HG03139 (cell line): Measurements from ENCODE around the gene NKAIN4.
"Not testable (repeated sequence)": the region's sequence is repeated elsewhere in the genome, so short reads cannot be mapped to it uniquely, and the experiment has no call there.

ENCODE experiments used
- ATAC-seq: cut with Tn5 transposase; IDR thresholded peaks from one replicate; pipeline ENCODE4 v1.9.1; 2021; ENCODE audit not compliant: unreplicated experiment

The NKAIN4 gene

DNA sequence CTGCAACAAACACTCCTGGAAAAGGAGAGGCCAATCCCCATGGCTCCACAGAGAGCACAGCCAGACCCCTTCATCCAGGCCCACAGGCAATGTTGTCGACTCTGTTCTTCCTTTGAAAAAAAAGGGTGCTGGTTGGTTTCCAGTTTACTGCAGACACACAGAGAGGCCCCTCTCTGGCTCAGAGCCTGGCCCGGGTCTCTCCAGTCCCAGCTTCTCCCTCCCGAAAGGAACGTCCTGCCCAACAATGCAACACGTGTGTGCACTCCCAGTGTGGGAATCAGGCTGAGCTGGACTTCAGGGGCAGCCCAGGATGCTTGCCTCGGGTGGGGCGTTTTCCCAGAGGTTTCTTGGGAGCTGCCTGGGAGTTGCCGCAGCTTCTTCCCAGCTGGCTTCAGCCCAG, 4.5 kb upstream of the NKAIN4 start:
- ATAC-seq: no peak

DNA sequence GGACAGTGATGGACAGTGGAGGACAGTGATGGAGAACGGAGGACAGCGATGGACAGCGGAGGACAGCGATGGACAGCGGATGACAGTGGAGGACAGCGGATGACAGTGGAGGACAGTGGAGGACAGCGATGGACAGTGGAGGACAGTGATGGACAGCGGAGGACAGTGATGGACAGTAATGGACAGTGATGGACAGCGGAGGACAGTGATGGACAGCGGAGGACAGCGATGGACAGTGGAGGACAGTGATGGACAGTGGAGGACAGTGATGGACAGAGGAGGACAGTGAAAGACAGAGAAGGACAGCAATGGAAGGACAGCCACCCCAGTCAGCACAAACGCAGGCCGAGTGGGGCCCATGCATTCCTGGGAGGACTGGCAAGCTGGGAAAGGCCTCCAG, 3.4 kb upstream of the NKAIN4 start:
- no peak for ATAC-seq

DNA sequence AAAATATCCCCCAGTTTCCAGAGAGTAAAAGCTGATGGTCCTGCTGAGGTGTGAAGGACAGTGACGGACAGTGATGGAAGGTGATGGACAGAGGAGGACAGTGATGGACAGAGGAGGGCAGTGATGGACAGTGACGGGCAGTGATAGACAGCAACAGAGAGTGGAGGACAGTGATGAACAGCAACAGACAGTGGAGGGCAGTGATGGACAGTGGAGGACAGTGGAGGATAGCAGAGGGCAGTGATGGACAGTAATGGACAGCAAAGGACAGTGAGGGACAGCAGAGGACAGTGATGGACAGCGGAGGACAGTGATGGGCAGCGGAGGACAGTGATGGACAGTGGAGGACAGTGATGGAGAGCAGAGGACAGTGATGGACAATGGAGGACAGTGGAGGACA, 2.7 kb upstream of the NKAIN4 start:
- ATAC-seq: no peak

DNA sequence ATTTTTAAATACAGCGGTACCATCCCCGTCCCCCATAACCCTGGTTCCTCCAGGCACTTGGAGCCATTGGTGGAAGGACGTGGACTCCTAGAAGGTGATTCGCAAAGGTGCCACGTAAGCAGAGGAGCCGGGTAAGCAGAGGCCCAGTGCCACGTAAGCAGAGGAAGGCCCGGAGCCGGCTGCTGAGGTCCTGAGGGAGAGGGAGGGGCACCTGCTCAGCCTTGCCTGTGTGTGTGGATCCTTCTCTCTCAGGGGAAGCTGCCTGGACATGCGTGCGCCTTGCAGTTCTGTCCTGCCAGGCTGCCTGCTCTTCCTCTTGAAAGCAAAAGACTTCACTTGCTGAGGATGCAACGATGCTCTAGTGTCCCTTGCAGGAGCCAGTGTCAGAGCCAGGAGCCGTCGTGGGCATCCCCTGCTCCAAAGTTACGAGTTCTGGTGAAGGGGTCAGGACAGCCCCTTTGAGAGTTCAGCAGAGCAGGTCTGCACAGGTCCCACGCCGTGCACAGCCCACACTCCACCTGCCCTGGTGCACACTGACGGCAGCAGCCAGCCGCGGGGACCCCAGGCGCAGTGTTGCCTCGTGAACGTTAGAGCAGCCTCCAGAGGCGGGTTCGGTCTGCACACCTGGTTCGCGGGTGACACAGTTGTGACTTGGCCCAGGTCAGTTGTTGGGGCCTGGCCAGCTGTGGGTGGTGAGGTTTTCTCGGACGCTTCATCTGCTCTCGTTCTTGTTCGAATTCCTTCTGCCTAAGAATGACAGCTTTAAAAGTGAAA, 1.9 kb upstream of the NKAIN4 start:
- ATAC-seq: no peak

DNA sequence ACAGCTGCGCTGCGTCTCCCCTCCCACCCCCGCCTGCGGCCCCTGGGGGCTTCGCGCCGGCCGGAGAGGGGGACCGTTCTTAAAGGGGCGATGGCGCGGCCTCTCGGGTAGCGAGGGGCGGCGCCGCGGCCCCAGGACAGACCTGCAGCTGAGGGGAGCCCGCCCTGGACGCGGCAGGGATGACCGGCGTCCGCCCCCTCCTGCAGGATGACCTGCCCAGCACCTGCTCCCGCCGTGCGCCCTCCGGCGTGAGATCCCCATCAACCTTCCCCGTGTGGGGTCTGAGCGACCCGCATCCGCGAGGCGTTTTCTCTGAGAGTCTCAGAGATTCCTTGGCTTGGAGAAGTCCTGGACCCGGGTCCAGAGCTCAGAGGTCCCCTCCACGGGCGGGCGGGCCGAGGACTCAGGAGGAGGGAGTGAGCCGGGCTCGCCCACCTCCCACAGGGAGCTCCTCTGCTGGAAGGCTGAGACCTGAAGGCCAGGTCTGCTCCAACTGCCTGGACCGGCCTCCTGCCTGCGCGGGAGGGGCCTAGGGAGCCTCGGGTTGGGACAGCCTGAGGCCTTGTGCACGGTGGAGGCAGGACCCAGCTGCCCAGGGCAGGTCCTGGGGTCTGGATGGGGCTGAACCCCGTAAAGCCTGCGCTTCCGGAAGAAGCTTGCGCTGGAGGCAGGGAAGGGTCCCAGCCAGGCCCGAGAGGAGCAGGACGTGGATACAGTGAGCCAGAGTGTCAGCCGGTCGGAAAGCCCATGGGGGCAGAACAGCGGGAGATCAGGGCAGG, 532 bp upstream of the NKAIN4 start:
- ATAC-seq: no peak

DNA sequence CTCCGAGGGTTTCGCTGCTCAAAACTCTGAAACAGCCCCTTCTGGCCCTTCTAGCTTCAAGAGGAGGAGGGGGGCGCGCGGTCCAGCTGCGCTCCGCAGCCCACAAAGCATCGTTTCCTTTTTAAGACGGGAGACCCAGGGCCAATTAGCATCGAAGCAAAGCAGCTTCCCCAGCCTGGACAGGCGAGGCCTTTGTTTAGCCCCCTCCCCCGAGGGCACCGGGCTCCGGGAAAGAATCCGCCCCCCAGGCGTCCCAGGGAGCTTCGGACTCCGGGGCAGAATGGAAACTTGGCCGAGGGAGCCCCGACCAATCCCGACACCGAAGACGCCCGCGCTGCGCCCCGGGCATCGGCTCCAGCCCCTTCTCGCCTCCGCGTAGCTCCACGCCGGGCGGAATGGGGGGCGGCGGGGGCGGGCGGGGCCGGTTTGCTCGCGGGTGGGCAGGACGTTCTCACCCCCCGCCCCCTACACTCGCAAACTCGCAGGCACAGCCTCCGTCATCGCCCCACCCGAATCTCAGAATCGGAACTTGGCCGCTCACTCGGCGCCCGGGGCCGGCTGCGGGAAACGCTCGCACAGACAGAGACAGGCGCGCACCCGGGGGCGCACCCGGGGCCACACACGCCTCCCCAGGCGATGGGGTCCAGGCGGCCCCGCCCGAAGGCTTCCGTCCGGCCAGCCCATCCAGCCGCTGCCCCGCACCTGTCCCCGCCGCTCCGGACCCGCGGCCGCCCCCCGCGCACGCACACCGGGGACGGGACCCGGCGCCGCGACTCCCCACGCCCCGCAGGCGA, 628 bp downstream of the NKAIN4 start:
- no peak for ATAC-seq

DNA sequence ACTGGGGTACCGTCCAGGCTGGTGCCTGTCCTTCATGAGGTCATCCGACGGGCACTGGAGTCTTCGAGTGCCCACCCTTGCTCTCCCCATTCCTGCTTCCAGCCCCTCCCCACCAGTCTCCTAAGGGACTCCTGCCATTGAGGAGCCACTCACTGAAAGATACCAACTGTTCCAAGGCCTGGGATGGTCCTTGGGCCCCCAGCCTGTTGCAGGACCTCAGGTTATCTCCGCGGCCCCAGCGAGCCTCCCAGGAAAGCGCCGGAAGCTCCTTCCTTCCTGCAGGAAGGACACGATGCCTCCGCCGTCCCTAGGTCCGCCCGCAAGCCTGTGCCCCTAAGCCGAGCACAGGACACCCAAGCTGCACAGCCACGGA, 1.2 kb downstream of the NKAIN4 start:
- no peak for ATAC-seq

DNA sequence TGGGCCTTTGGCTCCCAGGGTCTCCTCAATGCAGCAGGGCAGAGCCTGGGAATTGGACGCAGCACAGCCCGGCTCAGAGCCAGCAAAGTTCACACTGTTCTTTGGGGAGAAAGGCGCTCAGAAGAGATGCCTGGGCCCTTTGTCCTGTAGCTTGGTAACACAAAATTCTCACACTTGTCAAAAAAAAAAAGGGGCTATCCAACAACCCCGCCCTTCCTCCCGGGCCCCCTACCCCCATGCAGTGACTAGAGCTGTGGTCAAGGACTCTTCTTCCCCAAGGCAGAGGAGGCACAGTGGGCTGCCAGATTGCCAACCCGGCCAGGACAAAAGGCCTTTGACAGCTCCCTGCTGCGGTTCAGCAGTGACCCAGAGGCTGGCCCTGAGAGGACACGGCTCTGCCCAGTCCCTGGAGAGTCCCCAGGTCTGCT, 2.0 kb downstream of the NKAIN4 start:
- no peak for ATAC-seq

DNA sequence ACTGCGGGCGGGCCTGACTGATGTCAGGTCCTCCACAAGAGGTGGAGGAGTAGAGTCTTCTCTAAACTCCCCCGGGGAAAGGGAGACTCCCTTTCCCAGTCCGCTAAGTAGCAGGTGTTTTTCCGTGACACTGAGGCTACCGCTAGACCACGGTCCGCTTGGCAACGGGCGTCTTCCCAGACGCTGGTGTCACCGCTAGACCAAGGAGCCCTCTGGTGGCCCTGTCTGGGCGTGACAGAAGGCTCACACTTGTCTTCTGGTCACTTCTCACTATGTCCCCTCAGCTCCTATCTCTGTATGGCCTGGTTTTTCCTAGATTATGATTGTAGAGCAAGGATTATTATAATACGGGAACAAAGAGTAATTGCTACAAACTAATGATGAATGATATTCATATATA, 2.9 kb downstream of the NKAIN4 start:
- ATAC-seq: not testable (repeated sequence)

DNA sequence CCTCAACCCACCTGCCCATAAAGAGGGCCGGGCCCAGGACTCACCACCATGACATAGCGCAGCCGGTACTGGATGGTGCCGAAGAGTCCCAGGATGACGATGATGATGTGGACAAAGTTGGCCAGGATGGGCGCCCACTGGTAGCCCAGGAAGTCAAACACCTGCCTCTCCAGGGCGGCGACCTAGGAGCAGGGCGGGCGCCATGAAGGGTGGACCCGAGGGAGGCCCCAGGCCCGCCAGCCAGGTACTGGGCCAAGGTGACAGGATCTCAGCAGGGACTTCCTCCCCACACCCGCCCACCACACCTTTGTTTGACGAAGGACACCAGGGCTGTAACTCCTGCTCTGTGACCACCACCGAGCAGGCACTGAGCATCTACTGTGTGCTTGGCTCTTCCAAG, 4.4 kb downstream of the NKAIN4 start:
- no peak for ATAC-seq

DNA sequence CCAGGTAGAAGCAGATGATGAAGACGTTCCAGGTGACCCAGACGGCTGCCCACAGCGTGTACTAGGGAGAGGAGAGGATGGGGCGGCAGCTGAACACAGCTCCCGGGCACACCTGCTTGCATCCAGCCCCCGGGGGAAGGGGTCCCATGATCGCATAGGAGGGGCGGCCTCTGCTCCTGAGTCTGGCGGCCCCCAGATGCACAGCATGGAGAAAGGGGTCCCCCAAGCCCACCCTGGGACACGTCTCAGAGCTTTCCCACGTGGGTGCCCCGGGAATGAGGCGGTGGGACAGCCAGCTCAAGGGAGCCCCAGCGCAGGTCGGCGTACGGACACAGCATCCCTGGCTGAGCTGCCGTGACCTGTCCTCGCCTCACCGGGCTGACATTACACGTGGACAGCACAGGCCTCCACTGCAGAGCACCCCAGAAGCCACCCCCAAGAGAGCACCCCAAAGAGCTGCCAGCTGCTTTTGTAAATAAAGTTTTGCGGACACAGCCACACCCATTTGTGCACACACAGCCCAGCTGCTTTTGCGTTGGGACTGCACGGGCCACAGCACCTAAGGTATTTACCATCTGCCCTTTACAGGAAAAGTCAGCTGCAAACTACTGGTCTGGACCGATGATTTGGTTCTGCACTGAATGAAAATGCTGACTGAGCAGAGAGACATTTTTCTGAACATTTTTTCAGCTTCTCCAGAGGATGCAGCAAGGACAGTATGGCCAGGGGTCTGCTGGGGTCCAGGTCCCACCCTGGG, 5.2 kb downstream of the NKAIN4 start:
- no peak for ATAC-seq

DNA sequence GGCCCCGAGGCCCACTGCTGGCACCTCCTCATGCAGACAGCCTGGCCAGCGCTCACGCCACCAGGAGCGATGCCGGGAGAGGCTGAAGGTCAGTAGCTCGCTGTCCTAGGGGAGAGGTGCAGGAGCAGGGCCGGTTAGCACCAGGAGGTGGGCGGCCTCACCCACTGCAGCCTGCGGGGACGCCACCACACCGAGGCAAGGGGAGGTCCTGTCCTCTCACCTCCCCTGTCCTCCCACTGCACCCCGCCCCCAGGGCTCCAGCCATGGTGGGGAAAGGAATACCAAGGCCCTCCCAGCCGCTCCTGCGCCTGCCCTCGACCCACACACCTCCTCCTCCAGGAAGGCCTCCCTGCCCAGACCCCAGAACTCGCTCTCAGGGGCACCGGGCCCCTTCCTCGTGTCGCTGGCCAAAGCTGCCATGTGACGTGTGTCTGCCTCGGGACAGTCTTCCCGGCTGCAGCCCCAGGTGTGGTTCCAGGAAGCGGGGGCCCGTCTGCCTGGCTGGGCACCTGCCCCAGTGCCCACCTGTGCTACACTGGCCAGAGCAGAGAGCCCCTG, 6.5 kb downstream of the NKAIN4 start:
- no peak for ATAC-seq

DNA sequence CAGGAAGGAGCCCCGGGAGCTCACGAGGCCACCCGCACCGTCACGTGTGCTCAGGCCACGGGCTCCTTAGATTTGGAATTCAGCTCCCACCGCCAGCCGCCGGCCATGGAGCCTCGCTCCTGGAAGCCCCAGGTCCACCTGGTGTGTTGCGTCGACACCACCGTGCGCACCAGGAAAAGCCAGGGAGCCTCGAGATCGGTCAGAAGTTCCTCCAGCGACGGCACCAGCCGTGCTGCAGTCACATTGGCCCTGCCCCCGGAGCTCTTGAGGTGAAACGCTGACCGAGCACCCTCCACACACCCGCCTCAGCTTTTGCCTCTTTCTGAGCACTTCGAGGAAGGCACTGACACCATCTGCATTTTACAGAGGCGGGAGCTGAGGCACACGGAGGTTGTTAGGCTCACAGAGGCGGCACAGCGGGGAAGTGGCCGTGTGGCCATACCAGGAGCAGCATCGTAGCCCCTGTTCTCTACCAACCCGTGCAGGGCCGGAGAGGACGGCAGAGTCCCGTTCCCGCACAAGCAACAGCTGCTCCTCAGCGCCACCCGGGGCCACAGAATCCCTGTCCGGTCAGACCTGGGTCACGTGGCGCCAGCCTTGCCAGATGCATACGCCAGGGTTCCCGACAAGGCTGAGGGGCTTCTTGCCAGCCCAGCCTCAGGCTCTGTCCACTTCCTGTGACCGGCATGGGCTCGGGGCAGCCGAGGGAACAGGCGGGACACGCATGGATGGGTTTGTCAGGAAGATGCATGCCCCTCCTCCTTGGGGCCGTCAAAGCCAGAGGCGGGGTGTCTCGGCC, 7.6 kb downstream of the NKAIN4 start:
- ATAC-seq: no peak

DNA sequence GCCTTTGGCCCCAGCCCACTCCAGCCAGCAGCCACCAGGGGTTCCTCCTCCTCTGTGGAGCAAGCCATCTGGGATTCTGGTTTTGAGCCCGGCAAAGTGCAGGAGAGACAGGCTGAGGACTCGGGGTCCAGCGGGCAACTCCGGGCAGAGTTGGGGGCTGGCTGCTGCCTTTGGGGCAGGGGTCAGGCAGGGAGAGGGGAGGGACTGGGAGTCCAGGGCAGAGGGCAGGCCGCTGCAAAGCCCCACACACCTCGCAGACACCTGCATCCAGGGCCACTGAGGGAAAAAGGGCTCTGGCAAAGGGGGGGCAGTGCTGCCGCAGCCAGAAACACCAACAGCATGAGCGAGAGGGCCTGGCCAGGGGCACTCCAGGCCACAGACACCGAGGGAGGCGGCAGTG, 9.8 kb downstream of the NKAIN4 start:
- ATAC-seq: no peak

DNA sequence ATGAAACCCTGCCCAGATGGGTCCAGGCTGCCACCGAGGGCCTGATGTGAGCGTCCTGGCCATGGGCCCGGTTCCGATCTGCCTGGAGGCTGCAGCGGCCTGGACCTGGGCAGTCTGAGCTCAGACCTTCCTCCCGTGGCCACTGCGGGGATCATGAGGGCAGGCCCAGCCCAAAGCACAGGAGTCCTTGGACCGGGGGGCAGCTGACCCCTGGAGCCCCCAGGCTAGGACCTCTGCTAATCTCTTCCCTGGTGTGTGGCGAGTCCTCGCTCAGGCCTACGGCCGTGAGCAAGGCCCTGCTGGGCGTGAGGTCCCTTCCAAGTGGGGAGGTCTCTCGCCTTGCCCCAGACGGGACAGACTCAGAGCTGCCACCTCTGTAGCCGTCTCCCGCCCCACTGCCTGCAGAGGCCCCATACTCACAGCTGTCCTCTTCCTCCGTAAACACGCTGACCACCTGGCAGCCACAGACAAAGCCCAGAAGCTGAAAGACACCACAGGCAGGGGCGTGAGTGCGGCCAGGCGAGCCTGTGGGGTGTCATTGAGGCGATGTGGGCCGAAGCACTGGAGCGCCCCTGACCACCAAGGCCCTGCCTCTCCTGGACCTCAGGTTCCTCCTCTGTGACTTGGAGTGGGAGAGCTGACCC, 10.5 kb downstream of the NKAIN4 start:
- ATAC-seq: no peak

DNA sequence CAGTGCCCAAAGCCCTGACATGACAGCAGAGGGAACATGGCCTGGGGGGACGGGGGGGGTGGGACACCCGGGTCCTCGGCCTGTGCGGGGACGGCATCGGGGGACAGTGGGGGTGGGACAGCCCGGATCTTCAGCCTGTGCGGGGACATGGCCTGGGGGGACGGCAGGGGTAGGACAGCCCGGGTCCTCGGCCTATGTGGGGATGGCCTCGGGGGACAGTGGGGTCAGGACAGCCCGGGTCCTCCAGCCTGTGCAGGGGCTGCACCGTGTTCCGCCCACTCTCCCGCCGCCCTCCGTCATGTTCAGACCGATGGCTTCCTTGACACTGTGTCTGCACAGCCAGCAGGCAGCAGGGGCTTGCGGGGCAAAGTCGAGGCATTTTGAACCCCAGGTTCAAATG, 11.5 kb downstream of the NKAIN4 start:
- no peak for ATAC-seq

DNA sequence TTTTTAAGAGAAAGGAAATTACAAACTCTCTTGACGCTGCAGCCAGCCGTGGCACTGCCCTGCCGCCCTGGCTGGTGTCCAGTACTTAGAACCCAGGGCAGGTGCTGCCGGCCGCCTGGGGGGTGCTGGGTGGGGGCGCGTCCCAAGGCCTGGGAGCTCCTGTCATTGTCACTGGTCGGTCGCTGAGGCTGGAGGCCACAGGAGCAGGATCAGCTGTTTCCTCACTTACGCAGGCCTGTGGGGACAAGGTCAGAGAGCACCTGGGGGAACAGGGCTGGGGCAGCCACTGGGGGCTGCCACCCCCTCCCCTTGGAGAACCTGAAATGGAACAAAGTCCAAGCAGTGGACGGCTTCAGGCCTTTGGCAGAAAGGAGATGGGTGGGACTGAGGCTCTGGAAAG, 13.0 kb downstream of the NKAIN4 start:
- ATAC-seq: no peak

DNA sequence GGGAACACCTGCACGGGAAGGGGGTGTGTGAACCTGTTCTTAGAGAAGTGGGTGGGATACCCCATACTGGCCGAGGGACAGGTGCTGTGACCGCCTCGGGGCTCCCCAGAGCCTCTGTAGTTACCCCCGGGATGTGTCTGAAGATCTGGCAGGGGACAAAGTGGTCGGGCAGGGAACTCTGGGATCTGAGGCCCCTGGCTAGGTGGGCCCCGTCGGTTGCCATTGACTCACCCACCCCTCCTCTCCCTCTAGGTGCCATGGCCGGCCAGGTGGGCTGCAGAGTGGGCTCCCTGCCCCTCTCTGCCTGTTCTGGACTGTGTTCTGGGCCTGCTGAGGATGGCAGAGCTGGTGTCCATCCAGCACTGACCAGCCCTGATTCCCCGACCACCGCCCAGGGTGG, 14.3 kb downstream of the NKAIN4 start:
- ATAC-seq: no peak

DNA sequence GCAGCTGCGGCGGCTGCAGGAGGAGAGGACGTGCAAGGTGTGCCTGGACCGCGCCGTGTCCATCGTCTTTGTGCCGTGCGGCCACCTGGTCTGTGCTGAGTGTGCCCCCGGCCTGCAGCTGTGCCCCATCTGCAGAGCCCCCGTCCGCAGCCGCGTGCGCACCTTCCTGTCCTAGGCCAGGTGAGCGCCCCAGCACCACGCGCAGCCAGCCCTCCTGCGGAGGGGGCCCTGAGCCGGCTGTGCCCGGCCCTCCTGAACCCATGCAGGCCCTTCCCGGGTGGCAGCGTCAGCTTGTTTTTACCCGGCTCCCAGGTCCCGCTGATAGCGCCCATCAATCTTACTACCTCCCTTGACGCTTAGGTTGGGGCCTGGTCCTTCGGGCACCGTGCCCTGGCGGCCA, 14.8 kb downstream of the NKAIN4 start:
- no peak for ATAC-seq
